Right forelimb (tissue), 1 donor: ENCODE measurements around the gene CHRNA5.

Experiments
- DNase-seq: peaks from one replicate; pipeline ENCODE4 v3.0.0-alpha.2; 2018

The CHRNA5 gene

GRCh38 chr15:78640527-78641101 is 75.3 kb downstream of the CHRNA5 start:
- DNase-seq = no peak

- DNase-seq = peak; percentile 68
Measured at GRCh38 chr15:78641102-78641748, 75.9 kb downstream of the CHRNA5 start, which contains the start of gene CHRNB4. Gene CHRNB4, minus strand, starts transcription at chr15:78641210. Its CDS starts 77 bp downstream, at chr15:78641133.

GRCh38 chr15:78641749-78642275 is 76.5 kb downstream of the CHRNA5 start:
- DNase-seq = no peak

- no peak for DNase-seq
Measured at GRCh38 chr15:78642331-78642730, 77.0 kb downstream of the CHRNA5 start.
